Ascending aorta (tissue), 2 donors: ENCODE results near the gene DOK4. TPM values are rescaled to one million over a fixed set of nuclear protein-coding genes. Genes with fewer than 3 reads are reported as not detected.

Experiments
- DNase-seq, 2 donors: peaks; one replicate each; pipeline ENCODE4 v3.0.0-alpha.2; 2019; ENCODE audit warnings: low spot score in 2 of 2
- H3K27ac ChIP-seq, 2 donors: fragments of 200-600 bp; sonication (generic); one replicate each; pipeline ENCODE4 v1.5.1; 2016 to 2017; ENCODE audit warnings: mild to moderate bottlenecking in 1 of 2
- H3K27me3 ChIP-seq: fragments of 200-600 bp; sonication (generic); one replicate; pipeline ENCODE4 v1.5.1; 2017
- H3K36me3 ChIP-seq, 2 donors: fragments of 200-600 bp; sonication (generic); one replicate each; pipeline ENCODE4 v1.5.1; 2016
- H3K4me1 ChIP-seq, 2 donors: fragments of 200-600 bp; sonication (generic); one replicate each; pipeline ENCODE4 v1.5.1; 2016 to 2017; ENCODE audit warnings: mild to moderate bottlenecking in 1 of 2
- H3K4me3 ChIP-seq, 2 donors: fragments of 200-600 bp; sonication (generic); one replicate each; pipeline ENCODE4 v1.5.1; 2016 to 2017; ENCODE audit warnings: mild to moderate bottlenecking in 1 of 2
- H3K9me3 ChIP-seq, 2 donors: fragments of 200-600 bp; sonication (generic); one replicate each; pipeline ENCODE4 v1.5.1; 2016
- CTCF ChIP-seq, 3 experiments: fragments of 200-600 bp in 2 of 3; fragments of 450-650 bp in 1 of 3; sonication (generic) in 2 of 3; IDR thresholded peaks; one replicate each; pipeline ENCODE4 v1.5.1; 2016 to 2019; ENCODE audit warnings: antibody characterized with exemption in 3 of 3, mild to moderate bottlenecking in 1 of 3, moderate library complexity in 1 of 3
- intact Hi-C: fragments of 100-400 bp; cut with DNase I; formaldehyde crosslinking; loops from one replicate; pipeline ENCODE4 v1.15.1; 2023
- total RNA-seq: library from RNA; depleted of rRNA; stranded (reverse); fragments of >200 nt; gene quantifications from one replicate; pipeline ENCODE4 v1.1.0, GENCODE V29; 2016

The DOK4 gene
- total RNA-seq, 1 donor from 2014 or later: 40.2 TPM

- TF ChIP-seq CTCF (IDR thresholded peaks at IDR 0.05): no peak
- intact Hi-C loops: loop anchor here (2.0 to 5.0 kb wide), 2 partner anchors 178 to 331 kb away; partner anchors contain the start of genes ARL2BP and CPNE2
- peaks cover 0 to 21% of the 10 kb centered on the region in 2 donors for H3K4me1 ChIP-seq
- H3K36me3 ChIP-seq: peaks cover 2 to 10% of the 10 kb centered on the region in 2 donors
- no peak overlapping the region for H3K4me3 ChIP-seq
- no peak overlapping the region for H3K27ac ChIP-seq
- DNase-seq: no peak
- H3K9me3 ChIP-seq: no peaks in the 10 kb centered on the region
- H3K27me3 ChIP-seq: no peaks in the 10 kb centered on the region
Measured at GRCh38 chr16:57423152-57423551, 63.1 kb downstream of the DOK4 start.

- peak in 1 of 2 donors; percentile 83 for DNase-seq
- no peak overlapping the region for H3K4me3 ChIP-seq
- intact Hi-C loops: loop anchor here (1.0 to 5.0 kb wide), 3 partner anchors 122 to 330 kb away; partner anchors contain the start of genes ARL2BP and CPNE2
Measured at GRCh38 chr16:57422026-57422944, 64.0 kb downstream of the DOK4 start.

More at GRCh38 chr16:57422026-57422944, 64.0 kb downstream of the DOK4 start:
- H3K27me3 ChIP-seq: no peaks in the 10 kb centered on the region
- H3K9me3 ChIP-seq: no peaks in the 10 kb centered on the region
- H3K27ac ChIP-seq: peak overlapping the region; percentile 28 to 58
- TF ChIP-seq CTCF (IDR thresholded peaks at IDR 0.05): peak; percentile 71 to 87 (median 79)
- H3K36me3 ChIP-seq: peaks cover 0 to 3% of the 10 kb centered on the region in 2 donors
- H3K4me1 ChIP-seq: peaks cover 0 to 24% of the 10 kb centered on the region in 2 donors

Other genes with a start within 250 kb of the DOK4 start
- 44.1 TPM for gene ARL2BP, start 241.2 kb downstream of the DOK4 start, total RNA-seq
- gene PLLP, start 201.8 kb downstream of the DOK4 start, total RNA-seq: 0.21 TPM
- not detected for gene CCL22, start 127.7 kb downstream of the DOK4 start, total RNA-seq
- 251 TPM for gene CX3CL1, start 114.0 kb downstream of the DOK4 start, total RNA-seq
- gene CCL17, start 81.7 kb downstream of the DOK4 start, total RNA-seq: not detected
- 28.7 TPM for gene CIAPIN1, start 39.1 kb downstream of the DOK4 start, total RNA-seq
- gene COQ9, start 39.0 kb downstream of the DOK4 start, total RNA-seq: 35.7 TPM
- gene POLR2C, start 23.8 kb downstream of the DOK4 start, total RNA-seq: 110 TPM
- 13.7 TPM for gene CCDC102A, start 50.1 kb upstream of the DOK4 start, total RNA-seq
- gene ADGRG5, start 56.1 kb upstream of the DOK4 start, total RNA-seq: not detected
- gene ADGRG1, start 142.1 kb upstream of the DOK4 start, total RNA-seq: 343 TPM
- gene ADGRG3, start 181.8 kb upstream of the DOK4 start, total RNA-seq: not detected
- gene DRC7, start 208.3 kb upstream of the DOK4 start, total RNA-seq: not detected
- 35.3 TPM for gene KATNB1, start 249.3 kb upstream of the DOK4 start, total RNA-seq